Measurements from ENCODE around the gene DMD.

DNA sequence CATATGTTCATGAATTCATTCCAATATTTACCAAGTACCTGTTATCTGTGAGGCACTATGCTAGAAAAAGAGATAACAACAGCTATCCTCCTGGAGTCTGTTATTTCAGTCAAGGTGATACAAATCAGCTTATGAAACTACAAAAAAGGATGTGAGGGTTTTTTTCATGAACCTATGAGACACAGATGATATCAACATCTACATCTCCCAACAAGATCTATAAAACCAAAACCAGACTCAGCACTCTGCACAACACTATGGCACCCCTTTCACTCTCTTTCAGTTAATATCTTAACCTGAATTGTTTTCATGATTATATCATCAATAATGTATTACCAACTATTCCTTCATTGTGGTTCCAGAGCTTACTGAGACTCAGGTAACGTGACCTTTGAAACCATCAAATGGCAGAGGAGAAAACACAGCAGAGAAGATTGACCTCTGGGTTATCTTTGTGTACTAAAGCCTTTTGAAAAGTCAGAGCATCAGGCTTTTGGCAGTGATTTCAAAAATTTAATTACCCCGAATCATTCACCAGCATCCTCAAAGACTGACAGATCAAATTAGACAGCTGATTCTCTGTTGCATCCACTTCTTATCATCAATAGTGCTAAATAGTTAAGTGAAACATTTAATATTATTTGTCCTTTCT lies 1894.9 kb downstream of the DMD start:
- no peak for TF ChIP-seq CTCF (IDR thresholded peaks at IDR 0.05)
- TF ChIP-seq POLR2A (IDR thresholded peaks at IDR 0.05), result no peak
